AG10803 (cell line): Measurements from ENCODE around the gene GNAL.

Source experiments
- DNase-seq: peaks from one replicate; pipeline ENCODE4 v3.0.0; 2010; ENCODE audit warnings: low read depth
- H3K4me3 ChIP-seq: 2 replicates; pipeline ENCODE4 v1.5.1; 2011; ENCODE audit warnings: mild to moderate bottlenecking, low read length, control low read depth
- TF ChIP-seq, protein P1 (sequence below): conservative IDR thresholded peaks from 2 replicates; pipeline ENCODE4 v1.5.1; 2011; ENCODE audit warnings: mild to moderate bottlenecking, low read length, control low read depth, inconsistent platforms

GNAL gene

DNA sequence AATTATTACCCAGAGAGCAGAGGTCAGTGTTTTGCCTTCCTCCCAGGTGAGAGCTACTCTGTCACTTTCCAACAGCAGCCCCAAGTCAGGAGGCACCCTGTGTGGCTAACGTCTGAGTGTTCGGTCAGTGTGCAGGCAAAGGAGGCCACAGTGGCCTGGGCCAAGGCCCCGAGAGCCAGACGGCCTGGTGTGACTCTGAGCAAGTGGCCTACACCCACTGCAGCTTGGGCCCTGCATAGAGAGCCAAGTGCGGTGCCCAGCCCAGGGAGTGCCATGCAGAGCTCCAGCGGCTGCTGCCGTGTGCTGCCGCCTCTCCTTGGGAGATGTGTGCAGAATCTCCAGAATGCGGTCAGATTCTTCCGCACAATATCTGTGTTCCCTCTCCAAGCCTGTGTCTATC lies 70.4 kb downstream of the GNAL start:
- no peak overlapping the region for H3K4me3 ChIP-seq
- TF ChIP-seq, protein P1, sequence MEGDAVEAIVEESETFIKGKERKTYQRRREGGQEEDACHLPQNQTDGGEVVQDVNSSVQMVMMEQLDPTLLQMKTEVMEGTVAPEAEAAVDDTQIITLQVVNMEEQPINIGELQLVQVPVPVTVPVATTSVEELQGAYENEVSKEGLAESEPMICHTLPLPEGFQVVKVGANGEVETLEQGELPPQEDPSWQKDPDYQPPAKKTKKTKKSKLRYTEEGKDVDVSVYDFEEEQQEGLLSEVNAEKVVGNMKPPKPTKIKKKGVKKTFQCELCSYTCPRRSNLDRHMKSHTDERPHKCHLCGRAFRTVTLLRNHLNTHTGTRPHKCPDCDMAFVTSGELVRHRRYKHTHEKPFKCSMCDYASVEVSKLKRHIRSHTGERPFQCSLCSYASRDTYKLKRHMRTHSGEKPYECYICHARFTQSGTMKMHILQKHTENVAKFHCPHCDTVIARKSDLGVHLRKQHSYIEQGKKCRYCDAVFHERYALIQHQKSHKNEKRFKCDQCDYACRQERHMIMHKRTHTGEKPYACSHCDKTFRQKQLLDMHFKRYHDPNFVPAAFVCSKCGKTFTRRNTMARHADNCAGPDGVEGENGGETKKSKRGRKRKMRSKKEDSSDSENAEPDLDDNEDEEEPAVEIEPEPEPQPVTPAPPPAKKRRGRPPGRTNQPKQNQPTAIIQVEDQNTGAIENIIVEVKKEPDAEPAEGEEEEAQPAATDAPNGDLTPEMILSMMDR, result no peak
- DNase-seq, result no peak

DNA sequence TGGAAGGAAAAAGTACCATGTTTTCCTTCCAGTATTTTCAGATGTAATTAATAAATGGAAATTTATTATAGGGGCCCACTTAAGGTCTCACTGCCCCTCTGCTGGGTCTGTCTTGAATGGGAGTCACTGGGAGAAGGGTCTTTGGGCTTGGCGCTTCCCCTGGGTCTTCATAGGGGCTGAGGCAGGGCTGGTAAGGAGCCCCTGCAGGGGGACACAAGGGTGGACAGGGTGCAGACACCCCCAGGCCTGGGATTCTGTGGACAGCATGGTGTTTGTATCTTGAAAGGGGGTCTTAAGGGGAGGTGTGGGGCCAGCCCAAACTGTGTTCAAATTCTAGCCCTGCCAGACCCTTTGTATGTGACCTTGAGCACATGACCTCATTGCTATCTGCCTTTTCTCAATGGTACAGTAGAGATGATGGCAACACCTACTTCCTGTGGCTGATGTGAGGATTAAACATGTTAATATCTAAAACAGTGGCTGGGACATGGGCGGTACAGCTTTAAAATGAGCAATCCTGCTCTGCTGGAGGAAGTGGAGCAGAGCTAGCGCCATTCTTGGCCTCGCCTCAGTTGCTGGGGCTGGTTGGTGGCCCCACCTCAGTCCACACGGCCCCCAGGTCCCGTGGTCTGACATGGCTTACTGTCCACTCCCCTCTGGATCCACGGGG lies 71.6 kb downstream of the GNAL start:
- H3K4me3 ChIP-seq, result no peak overlapping the region
- TF ChIP-seq, protein P1, result no peak
- DNase-seq, result no peak

DNA sequence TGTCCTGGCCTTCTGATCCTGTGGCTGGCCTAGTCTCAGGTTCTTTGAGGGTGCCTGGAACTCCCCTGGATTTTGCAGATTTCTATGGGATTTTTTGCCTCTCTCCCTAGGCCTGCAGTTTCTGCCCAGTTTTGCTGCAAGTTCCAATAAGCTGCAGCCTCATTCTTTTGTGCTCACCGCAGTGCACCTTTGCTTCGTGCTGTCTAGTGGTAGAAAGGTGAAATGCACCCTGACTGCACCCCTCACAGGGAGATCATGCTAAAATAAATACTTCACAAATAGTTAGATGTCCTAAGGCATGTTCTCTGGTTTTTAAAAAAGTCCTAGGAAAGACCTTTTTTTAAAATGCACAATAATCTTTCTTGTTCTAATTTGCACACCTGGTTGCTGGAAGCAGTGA lies 72.5 kb downstream of the GNAL start:
- H3K4me3 ChIP-seq, result no peak overlapping the region
- DNase-seq, result no peak
- TF ChIP-seq, protein P1, result no peak

DNA sequence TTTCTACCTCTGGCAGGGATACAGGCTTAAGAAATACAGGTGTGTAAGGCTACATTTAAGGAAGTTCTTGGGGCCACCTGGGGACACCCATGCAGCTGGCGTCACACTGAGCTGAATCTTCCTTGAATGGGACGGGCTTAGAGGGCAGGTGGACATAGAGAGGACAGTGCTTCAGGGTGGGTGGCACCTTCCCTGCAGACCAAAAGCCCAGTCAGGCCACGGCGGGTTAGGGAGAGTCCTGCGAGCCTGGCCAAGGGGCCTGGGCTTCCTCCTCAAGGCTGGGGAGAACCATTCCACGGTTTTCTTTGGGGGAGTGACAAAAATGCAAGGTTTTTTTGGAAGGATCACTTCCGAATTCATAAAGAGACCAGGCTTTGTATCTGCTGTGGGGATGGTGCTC lies 73.4 kb downstream of the GNAL start:
- no peak overlapping the region for H3K4me3 ChIP-seq
- TF ChIP-seq, protein P1, result no peak
- DNase-seq, result no peak

DNA sequence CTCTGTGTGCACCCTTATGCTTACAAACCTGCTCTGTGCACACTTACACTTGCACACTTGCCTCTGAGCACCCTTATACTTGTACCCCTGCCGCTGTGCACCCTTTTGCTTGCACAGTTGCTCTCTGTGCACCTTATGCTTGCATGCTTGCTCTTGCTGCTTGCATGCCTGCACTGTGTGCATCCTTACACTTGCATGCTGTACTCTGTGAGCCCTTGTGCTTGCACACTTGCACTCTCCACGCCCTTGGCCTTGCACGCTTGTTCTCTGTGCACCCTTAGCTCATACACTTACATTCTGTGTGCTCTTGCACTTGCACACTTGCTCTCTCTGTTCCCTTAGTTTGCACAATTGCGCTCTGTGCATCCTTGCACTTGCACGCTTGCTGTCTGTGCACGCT lies 78.3 kb downstream of the GNAL start:
- TF ChIP-seq, protein P1, result no peak
- H3K4me3 ChIP-seq, result no peak overlapping the region
- no peak for DNase-seq

DNA sequence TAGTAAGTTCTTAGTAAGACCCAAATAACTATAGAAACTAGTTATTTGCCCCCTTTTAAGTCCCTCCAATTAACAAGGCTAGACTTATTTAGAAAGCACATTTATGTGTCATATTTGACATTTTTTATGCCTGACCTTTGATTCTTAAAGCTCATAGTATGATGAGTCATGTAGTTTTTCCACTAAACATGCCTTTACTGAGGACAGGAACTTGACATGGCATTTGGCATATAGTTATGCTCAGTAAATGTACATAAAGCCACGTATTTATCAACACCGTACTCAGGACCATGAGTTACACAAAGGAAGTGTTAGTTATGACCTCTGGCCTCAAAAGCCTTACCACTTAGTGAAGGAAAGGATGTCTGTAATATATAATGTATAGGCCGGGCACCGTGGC lies 78.9 kb downstream of the GNAL start:
- TF ChIP-seq, protein P1, result no peak
- H3K4me3 ChIP-seq, result no peak overlapping the region
- no peak for DNase-seq

DNA sequence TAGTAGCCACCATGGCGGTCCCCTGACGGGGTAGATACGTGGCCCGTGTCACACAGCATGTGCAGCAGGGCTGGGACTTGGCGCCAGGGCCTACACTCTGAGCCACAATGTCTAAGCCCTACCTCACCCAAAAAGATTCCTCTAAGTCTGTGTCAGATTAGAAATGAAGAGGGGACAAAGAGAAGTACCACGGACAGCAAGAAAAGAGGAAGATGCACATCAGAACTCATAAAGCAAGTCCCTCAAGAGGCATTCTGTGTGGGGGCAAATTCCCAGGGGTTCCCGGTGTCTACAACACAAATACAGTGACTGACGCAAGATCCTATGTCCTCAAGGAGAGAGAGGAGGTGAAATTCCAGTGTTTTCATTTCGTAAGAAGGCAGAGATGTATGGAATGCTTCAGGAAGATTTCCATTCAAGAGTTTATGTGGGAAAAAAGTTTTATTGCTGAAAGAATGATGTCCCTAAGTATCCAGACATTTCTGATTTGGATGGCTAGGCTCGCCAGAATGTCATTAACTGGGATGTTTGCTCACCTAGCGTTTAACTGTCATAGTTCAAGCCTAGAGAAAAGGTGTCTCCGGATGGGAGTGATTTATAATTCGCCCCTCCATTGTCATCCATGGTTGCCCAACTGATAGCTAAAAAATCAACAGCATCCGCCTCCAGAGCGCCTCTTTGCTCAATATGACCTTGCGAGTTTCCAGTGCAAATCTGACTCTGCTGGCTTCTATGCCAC lies 86.5 kb downstream of the GNAL start:
- TF ChIP-seq, protein P1, result no peak
- DNase-seq, result no peak

More for the DNA sequence above, 86.5 kb downstream of the GNAL start:
- no peak overlapping the region for H3K4me3 ChIP-seq
